HG02623 (cell line): Measurements from ENCODE around the gene PBX1.

Source experiments
- ATAC-seq: cut with Tn5 transposase; IDR thresholded peaks from one replicate; pipeline ENCODE4 v1.9.1; 2021; ENCODE audit warnings: moderate library complexity; ENCODE audit not compliant: unreplicated experiment

The PBX1 gene

DNA sequence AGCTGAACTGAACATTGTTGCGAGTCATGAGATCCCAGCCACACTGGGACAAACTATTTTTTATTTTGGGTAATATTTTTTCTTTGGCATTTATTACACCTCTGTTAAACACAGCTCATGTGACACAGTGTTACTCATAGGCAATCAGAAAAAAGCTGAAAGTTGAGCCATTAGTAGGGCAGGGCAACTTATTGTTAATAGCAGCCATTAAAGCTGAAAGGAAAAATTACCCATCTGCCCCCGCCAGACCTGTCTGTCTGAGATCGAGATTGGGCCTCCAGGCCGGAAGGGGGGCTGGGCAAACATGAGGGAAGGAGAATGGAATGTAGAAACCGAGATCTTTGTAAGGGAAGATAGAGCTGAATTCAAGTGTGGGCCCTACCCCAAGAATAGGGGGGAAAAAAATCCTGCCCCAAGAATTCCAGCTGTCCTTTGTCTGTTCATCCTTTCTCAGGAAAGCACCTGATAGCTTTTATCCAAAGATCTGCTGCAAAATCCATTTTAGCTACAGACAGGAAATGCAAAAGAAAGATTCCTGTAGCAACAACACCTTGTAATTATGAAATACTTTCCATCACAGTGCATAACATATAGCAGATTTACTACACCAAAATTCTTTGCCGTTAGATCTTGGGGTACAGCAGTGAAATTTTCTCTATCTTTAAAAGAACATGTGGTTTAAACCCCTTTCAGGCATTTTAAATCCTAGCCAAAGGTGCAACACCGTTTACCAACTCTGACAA lies 212.8 kb downstream of the PBX1 start:
- ATAC-seq: no peak

DNA sequence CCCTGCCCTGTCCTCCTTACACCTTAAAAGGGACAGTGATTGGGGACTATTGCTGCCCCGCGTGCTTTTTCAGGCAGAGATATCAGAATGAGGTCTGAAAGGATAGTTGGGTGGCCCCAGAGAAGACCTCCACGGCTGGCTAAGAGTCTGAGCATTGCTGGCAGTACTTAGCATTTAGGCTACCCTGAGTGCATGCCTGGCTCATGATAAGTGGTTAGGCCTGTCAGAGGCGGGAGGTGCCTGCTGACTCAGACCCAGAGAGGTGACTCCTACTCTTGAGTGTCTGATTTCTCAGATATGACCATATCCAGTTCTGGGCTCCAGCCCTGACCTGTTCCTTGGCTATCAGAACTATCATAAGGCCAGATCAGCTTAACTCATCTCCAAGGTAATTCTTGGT lies 213.7 kb downstream of the PBX1 start:
- peak; percentile 87 for ATAC-seq

DNA sequence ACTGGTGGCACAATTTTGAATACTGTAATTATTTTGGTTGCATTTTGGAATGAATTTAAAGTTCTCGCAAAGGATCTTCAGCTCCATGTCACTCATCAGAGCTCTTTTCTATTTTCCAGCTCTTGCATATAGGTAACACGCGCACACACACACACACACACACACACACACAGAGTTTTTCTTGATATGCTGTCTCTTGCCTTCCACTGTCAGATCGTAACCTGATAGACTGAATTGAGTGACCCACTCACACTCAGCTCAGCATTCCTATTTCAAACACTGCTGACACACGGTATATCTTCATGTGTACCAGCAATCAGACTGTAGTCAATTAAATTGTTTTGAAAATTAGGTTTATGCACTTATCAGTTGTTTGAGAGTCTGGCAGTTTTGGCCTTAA lies 214.1 kb downstream of the PBX1 start:
- no peak for ATAC-seq

DNA sequence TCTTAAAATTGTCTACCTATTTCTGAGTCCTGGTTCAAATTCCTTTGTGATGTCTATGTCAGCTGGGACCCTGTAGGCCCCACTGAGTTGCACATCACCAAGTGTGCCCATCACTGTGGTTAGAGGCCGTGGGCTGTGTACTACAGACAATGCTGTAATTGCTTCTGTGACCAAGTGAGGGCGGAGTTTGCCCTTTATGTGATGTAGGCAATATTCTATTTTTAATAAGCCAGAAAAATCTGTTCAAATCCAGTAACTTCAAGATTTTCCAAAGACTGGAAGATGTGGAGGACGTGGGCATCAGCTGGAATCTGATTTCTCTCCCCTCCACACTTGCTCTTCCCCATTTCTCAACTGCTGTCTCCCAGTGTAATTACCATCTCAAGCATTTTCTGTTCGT lies 215.4 kb downstream of the PBX1 start:
- no peak for ATAC-seq

DNA sequence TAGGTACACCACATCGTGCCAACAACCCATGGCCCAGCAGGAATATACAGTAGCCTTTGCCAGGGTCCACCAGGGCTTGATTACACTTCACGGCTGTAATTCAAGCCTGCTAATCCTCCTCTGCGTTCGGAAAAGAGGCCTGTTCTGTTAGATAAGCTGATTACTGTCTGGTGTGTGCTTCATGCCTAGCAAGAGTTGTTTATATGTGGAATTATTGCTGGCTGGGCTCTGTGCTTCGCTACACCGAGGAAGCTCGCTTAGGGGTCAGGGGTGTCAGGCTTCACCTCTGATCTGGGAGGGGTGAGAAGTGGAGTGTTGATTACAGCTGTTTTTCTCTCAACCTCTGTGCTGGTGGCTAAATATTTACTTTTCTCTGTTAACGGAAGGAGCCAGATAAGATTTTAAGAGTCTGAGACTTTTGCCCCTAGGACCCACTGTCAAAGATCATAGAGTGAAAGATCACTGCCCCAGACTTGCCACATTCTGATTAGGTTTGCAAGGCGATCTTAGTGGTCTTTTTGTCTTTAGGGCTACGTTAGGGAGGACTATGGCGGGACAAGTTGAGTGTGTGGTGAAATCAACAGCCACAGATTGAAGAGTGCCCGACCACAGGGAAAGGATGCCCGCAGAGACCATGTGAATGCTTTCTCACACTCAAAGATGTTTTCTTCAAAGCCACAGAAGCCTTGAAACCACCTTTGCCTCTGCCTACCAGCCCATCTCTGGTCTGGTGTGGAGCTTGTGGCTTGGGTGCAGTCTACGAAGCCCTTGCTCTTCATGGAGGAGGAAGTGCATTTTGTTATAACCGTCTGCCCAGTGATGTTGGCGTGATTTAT lies 216.1 kb downstream of the PBX1 start:
- ATAC-seq: no peak

DNA sequence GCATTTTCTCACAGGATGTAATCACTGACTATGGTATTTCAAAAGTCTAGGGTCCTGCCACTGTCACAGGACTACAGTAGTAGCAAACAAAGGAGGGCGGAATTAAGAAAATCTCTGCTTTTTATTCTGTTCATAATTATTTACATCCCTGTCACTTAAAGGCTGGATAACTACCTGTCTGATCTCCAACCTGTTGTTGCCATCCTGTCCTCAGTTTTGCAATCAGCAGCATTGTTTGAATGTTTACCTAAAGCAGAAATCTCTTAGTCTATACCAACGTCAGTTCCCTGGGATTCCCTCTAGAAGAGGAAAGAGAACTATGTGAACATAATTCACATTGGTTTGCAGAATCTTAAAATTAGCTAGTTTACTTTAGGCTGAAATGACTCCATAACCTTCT lies 218.5 kb downstream of the PBX1 start:
- no peak for ATAC-seq

DNA sequence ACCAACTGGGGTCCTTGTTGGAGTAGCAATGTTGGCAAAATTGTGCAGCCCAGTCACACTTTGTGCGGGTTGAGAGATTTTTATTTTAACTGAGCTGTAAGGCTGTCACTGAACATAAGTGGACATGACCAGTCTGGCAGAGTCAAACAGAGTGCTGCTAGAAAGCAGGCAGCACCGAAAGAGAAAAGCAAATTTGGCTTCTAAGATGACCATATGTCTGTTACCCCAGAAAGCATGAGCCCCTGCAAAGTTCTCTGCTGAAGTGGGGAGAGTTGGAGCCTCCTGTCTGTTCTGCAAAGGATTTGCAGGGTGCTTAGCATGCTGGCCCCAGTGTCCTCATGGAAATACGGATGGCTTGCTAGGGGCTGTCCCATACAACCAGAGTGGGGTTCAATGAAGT lies 220.4 kb downstream of the PBX1 start:
- ATAC-seq: no peak

DNA sequence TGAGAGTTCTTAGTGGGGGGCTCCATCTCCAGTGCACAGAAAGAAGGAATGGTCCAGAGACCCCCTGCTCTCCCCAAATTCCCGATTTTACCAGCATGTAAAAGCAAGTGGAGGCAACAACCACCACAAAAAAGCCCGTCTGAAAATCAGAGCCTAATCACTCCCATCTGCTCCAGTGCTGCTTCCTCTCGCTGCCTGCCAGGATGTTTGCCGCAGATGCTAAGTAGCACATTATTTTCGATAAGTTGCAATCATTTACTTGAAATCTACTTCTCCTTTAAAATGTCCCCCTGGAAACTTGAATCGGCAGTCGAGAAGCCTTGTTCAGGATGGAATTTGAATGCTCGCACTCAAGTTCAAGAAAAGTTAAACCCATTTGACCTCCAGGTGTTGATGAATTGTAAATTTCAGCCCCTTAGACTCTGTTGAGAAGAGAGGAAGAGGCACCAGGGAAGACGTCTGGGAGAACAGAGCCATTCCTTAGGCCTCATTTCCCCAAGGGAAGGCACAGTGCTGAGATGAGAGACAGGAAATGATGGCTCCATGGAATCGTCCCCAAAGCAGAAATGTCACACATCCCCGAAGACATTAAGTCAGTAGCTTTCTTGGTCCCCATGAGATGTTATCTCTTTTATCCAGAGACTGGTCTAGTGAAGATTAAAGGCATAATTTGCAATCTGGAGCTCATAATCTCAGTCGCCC lies 221.3 kb downstream of the PBX1 start:
- no peak for ATAC-seq

DNA sequence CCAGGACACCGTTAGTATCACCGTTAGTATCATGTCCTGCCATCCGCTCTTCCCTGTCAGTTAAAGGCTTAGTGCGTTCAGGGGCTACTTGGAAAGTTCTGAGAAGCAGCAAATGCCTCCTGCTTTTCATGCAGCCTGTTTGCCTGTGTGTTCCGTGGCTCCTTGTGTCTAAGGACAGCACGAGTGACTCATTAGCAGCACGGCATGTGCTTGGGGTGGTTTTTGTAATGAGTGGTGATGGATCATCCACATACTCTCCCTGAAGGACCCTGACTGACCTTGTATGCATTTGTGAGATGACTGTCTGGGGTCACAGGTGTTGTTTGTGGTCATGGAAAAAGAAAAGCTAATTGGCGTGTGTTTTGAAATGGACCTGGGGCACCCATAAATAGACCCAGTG lies 221.9 kb downstream of the PBX1 start:
- ATAC-seq: no peak

DNA sequence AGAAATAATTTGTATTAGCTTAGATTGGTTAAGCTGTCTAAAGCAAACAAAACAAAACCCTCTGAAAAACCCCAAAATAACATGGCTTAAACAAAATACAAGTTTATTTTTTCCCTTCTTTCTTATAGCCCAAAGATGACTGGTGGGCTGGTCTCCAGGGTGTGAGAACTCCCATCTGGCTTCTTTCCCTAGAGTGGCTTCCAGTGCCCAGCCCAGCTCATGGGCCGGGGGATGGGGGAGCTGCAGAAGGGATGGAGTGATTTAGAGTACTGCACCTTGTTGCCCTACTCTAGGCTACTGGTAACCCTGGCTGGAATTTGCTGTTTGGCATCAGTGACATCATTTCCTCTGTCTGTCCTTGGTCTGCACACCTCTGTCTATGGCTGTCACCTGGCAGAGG lies 223.0 kb downstream of the PBX1 start:
- ATAC-seq: no peak

DNA sequence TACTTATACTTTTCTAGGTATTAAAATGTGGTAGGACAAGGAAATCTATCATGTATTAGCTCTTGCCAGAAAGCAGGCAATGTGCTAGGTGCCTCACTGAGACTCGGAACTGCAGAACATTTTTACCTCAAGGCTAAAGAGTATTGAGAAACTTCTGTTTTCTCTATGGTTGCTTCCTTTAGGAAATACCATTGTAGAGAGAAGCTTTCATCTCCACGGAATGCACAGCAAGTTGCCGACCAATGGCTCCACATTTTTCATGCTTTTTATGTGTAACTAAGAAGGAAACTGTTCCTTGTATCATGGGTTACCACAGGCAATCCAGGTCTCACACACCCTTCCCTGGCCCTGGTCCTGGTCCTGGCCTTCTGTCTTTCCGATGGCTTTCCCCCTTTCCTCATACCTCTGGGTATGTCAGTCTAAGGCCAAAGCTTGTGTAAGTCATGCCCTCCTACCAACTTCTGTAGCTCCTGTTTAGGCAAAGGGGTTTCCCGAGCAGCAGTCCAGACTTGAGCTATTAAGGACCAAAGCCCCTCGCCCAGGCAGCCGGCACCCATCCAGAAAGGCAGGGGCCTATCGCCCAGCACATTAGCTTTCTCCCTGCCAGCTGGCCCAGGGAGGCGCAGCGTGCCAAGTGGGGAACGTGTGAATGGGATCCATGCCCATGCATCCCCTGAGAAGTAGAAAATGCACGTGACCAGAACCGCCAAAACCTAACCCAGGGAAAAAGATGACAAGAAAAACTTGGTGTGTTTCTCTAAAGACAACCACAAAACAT lies 225.0 kb downstream of the PBX1 start:
- ATAC-seq: no peak

DNA sequence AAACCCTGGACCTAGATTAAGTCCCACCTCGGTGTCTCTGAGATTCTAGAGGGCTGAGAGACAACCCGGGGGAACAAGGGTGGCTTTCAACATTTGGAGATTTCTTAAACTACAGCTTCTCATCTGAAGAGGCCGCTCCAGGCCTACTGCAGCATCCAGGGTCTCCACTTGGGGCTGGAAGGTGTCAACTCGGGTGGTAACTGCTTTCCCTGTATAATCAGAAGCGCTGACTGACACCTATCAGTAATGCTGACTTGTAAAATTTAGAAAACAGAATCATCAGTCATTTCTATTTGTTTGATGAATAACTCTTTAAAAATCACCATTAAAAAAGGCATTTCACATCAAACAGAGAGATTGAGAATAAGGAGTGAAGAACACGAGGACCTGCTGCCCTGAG lies 226.0 kb downstream of the PBX1 start:
- no peak for ATAC-seq

DNA sequence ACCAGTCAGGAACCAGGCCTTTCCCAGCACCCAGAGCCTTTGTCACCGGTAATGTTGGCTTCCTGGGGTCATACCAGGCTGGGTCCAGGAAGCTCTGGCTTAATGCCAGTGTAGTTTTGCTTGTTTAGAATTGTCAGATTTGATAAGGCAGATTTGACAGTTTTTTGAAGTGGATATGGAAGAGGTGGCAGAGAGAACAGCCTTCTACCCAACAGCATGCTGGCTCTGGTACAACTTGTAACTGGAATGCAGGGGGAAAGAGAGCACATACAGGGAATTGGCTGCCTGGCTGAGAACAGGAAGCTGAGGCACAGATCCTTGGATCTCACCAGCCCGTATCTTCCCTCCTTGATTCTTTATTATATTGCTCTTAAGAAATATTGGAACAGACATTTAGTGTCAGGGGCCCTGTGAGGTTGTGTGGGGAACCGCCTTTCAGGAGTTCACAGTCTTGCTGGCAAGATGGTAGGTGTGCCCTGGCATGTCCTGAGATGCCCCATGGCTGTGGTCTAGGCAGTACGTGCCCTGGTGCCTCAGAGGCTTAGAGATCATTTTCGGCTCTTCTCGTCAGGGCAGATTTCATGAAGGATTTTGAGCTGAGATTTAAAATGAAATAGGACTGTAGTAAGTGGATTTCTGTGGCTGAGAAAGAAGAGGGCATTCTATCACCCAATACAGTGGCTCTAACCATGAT lies 227.0 kb downstream of the PBX1 start:
- no peak for ATAC-seq

DNA sequence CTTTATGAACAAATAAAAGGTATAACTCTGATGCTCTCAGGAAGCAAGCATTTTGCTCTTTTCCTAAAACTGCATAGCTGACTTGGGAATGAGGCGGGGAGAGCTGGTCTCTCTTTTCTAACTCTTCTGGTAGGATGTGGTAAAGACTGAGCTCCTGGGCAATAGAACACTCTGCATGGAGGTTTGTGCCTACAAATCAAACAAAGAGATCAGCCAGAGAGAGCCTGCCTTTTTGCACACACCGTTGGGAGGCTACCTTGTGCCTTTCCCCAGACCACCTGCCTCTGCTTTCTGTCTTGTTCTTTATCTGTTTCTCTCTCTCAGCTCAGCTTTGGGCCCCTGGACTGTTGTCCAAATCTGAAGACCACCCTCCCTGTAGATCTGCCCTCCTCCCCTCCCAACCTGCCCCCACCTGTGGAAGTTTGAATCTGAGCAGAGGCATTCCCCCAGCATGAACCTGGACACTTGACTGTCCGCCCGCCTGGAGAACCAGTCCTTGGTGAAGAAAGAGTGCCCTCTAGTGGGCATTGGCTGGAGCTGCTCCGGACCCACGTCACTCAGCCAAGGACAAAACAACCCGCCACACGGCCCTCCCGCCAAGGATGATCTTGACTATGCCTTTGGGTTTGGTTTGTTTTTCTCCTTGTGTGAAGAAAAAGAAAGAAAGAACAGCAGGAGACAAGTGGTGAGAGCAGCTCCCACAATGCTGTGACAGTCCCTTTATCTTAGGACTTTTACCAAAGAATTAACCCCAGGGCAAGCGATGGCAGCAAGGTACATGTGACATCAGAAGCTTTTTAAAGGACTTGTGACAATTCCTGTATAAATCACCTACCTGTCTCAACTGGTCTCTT lies 228.2 kb downstream of the PBX1 start:
- peak; percentile 97 for ATAC-seq

DNA sequence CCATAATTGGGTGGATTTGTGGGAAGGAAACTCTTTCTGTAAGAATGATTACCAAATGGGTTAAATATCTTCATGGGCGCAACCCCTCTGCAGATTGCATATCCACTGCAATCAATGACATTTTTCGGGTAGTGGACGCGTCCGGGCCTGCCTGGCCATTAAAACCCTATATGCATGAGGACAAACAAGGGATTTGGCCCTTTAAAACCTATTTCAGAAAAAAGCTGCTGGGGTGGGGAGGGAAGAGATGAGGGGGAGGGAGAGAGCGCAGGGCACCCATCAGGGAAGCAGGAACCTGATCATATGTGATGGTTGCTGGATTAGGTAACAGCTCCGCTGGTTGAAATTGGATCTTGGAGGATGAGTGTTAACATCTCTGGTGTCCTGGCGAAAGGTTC lies 228.8 kb downstream of the PBX1 start:
- no peak for ATAC-seq

DNA sequence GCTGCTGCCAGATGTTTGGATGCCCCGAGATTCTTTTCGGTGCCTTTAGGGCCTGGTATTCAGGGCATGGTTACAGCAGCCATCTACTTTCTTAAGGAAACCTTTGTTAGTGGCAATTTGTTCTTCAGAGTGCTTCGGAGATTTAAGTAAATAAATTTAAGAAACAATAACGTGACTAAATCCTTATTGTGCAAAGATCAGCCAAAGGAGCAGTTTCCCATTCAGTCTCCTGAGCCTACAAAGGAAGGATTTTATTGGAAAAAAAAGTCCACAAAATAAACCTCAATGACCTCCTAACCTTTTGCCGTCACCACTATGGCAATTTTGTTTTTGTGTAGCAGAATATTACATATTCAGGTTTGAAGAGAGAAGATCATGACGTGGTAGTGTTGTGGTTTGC lies 231.1 kb downstream of the PBX1 start:
- ATAC-seq: no peak

DNA sequence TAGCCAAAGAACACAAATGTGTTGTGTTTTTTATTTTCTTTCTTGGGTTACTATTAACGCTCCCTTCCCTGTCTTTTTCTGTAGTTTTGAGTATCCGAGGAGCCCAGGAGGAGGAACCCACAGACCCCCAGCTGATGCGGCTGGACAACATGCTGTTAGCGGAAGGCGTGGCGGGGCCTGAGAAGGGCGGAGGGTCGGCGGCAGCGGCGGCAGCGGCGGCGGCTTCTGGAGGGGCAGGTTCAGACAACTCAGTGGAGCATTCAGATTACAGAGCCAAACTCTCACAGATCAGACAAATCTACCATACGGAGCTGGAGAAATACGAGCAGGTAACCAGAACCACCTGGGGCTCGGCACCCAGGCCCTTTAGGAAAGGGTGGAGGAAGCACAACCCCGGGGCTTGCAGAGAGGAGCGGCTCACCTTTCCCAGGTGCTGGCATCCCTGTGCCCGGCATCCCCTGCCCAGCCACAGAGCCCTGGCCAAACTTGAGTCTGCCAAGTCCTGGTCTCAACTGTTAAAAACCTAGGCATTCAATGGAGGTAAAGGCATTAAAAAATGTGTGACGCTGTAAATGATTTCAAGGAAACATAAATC lies 233.5 kb downstream of the PBX1 start:
- no peak for ATAC-seq

DNA sequence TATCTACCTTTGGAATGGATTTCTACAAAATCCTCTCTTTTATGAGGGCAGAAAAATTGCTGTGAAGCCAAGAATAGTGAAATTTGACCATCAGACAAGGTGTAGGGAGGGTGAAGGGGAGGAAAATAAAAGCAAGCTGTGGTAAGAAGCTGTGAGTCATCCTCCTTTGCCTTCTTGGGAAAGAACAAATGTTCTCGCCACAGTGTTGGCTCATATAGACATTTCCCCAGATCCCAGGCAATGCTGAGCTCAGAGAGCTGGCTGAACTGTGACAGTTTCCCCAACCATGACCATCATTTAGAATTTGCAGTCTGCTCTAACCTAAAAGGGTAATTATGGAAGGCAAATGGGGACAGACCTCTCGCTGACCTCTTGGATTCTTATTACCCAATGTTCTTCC lies 235.4 kb downstream of the PBX1 start:
- ATAC-seq: no peak

DNA sequence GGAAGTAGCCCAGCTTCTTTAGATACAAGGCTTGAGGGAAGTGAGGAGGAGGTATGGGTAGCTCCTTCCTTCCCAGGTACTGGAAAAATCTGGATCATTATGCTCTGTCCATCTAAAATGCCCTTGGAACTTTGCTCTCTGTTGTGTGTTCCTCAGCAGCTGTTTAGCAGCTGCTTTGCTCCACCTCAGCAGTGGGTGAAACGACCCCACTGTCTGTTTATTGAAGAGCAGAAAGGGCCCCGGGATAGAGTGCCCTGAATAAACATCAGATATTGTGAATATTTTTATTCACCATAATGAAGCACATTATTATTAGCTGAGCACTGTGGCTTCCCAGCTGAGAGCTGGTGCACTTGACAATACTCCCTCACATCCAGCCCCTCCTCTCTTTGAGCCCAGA lies 237.9 kb downstream of the PBX1 start:
- no peak for ATAC-seq
